ENCODE measurements around the gene ROMO1. TPM values are rescaled to one million over a fixed set of nuclear protein-coding genes. Genes with fewer than 3 reads are reported as not detected.

Gene ROMO1
- total RNA-seq, 1 donor from 2014 or later, result 86.9 TPM

Other genes with a start within 250 kb of the ROMO1 start
- gene CEP250, start 243.8 kb upstream of the ROMO1 start, total RNA-seq, result 22.7 and 66.0 TPM in 2 replicates
- not detected in 2 replicates for gene C20orf173, start 169.8 kb upstream of the ROMO1 start, total RNA-seq
- gene ERGIC3, start 157.3 kb upstream of the ROMO1 start, total RNA-seq, result 477 and 539 TPM in 2 replicates
- gene SPAG4, start 83.6 kb upstream of the ROMO1 start, total RNA-seq, result 13.8 and 37.0 TPM in 2 replicates
- 73.1 and 119 TPM in 2 replicates for gene CPNE1, start 34.5 kb upstream of the ROMO1 start, total RNA-seq
- 55.6 and 59.0 TPM in 2 replicates for gene RBM12, start 34.5 kb upstream of the ROMO1 start, total RNA-seq
- 37.7 and 53.9 TPM in 2 replicates for gene NFS1, start 53 bp upstream of the ROMO1 start, total RNA-seq
- gene RBM39, start 42.9 kb downstream of the ROMO1 start, total RNA-seq, result 182 and 322 TPM in 2 replicates
- 20.0 and 58.4 TPM in 2 replicates for gene PHF20, start 72.6 kb downstream of the ROMO1 start, total RNA-seq